Caco-2 (cell line): ENCODE data around the gene SLC6A8. TPM values are rescaled to one million over a fixed set of nuclear protein-coding genes. Genes with fewer than 3 reads are reported as not detected.

Experiments used
- BruUV-seq: library from RNA; stranded (reverse); fragments of 400-500 nt; replicated peaks from 2 replicates; lab custom pipeline; 2021; lab: Mats Ljungman, UMichigan
- CTCF ChIA-PET: fragments of 300-600 bp; sonication (Branson Sonifier 250); formaldehyde crosslinking; loops from one replicate; lab custom pipeline; 2022; ENCODE audit warnings: antibody characterized with exemption; lab: Charles Lee
- POLR2A ChIA-PET: fragments of 300-600 bp; sonication (Branson Sonifier 250); formaldehyde crosslinking; loops from one replicate; lab custom pipeline; 2022; ENCODE audit warnings: antibody characterized with exemption; lab: Charles Lee
- DNase-seq, 2 experiments: peaks; one replicate each; pipeline versions ENCODE4 v3.0.0 to v3.0.0-alpha.2; 2020 to 2022
- H3K27me3 ChIP-seq: replicated peaks from 2 replicates; pipeline ENCODE4 v1.6.0; 2011; ENCODE audit warnings: low read length; ENCODE audit not compliant: control insufficient read depth, insufficient read depth
- H3K36me3 ChIP-seq: 2 replicates; pipeline ENCODE4 v1.5.1; 2011; ENCODE audit warnings: low read length; ENCODE audit not compliant: control insufficient read depth, insufficient read depth
- H3K4me1 ChIP-seq: fragments of 250-450 bp; sonication (Bioruptor Pico); 2 replicates; pipeline ENCODE4 v1.5.1; 2020; ENCODE audit warnings: mild to moderate bottlenecking
- H3K4me3 ChIP-seq: 2 replicates; pipeline ENCODE4 v1.5.1; 2011; ENCODE audit warnings: low read depth, mild to moderate bottlenecking, control low read depth, low read length
- H3K9me3 ChIP-seq: fragments of 250-450 bp; sonication (Bioruptor Pico); 2 replicates; pipeline ENCODE4 v1.5.1; 2020; ENCODE audit warnings: mild to moderate bottlenecking, moderate library complexity
- H3K27ac Mint-ChIP-seq: one replicate; pipeline ENCODE4 v1.8.0; 2022; ENCODE audit warnings: mixed read lengths; ENCODE audit not compliant: unreplicated experiment
- H3K27me3 Mint-ChIP-seq: one replicate; pipeline ENCODE4 v1.8.0; 2022; ENCODE audit warnings: mixed read lengths; ENCODE audit not compliant: insufficient read depth, unreplicated experiment
- H3K36me3 Mint-ChIP-seq: one replicate; pipeline ENCODE4 v1.8.0; 2022; ENCODE audit warnings: mild to moderate bottlenecking, mixed read lengths; ENCODE audit not compliant: insufficient read depth, unreplicated experiment
- H3K4me1 Mint-ChIP-seq: one replicate; pipeline ENCODE4 v1.8.0; 2022; ENCODE audit warnings: low read depth, mixed read lengths; ENCODE audit not compliant: unreplicated experiment
- H3K4me3 Mint-ChIP-seq: one replicate; pipeline ENCODE4 v1.8.0; 2022; ENCODE audit warnings: mild to moderate bottlenecking, moderate library complexity, mixed read lengths; ENCODE audit not compliant: unreplicated experiment
- H3K9me3 Mint-ChIP-seq: one replicate; pipeline ENCODE4 v1.8.0; 2022; ENCODE audit warnings: mixed read lengths; ENCODE audit not compliant: unreplicated experiment
- intact Hi-C: fragments of 100-400 bp; cut with micrococcal nuclease; formaldehyde crosslinking; loops from one replicate; pipeline ENCODE4 v1.10.0; 2022; ENCODE audit not compliant: unreplicated experiment
- total RNA-seq: library from RNA; stranded (reverse); gene quantifications from 2 replicates; pipeline ENCODE4 v1.2.3, GENCODE V29; 2022
- TF ChIP-seq, protein P1 (sequence below), 2 experiments: fragments of 200-600 bp in 1 of 2; IDR thresholded peaks; 1 replicate in 1 of 2; 2 replicates in 1 of 2; pipeline versions ENCODE4 v1.5.1 to v1.8.0; 2011 to 2022; ENCODE audit warnings: antibody characterized with exemption in 1 of 2, control low read depth in 1 of 2, inconsistent platforms in 1 of 2, low read depth in 1 of 2, low read length in 1 of 2, mild to moderate bottlenecking in 1 of 2, moderate library complexity in 1 of 2; ENCODE audit not compliant: insufficient read depth in 1 of 2, severe bottlenecking in 1 of 2, unreplicated experiment in 1 of 2

Gene SLC6A8
- total RNA-seq, 1 experiment from 2014 or later: 8.8 TPM

DNA sequence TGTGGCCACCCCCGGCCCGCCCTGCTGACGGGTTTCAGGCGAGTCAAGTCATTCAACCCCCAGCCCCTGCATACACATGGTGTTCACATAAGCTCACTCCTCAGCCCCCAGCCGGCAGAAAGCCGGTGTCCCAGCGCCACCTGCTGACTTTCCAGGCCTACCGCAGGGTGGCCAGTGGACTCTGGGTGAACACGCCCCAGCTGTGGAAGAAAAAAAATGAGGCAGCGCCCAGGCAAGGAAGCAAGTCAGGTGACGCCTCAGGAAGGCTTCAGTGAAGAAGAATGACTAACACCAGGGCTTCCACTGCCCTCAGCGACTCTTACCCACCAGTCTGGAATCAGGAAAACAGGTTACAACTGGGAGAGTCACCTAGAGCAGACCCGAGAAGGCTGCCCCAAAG is 20.7 kb downstream of the SLC6A8 start:
- peak; percentile 81 to 83 for DNase-seq
- H3K27me3 ChIP-seq: no peaks in the 10 kb centered on the region
- Mint-ChIP-seq H3K27ac (peak overlapping the region; percentile 29), H3K27me3 (no peaks in the 10 kb centered on the region), H3K4me3 (no peak overlapping the region), H3K9me3 (no peaks in the 10 kb centered on the region), H3K36me3 (peaks cover 28% of the 10 kb centered on the region), H3K4me1 (peaks cover 8% of the 10 kb centered on the region)
- no peaks in the 10 kb centered on the region for H3K36me3 ChIP-seq
- intact Hi-C loops: loop anchor here (1.0 kb wide), 1 partner anchor 21 kb away; the partner anchor contains the start of gene SLC6A8
- POLR2A ChIA-PET: no interaction called here
- no peak overlapping the region for H3K4me3 ChIP-seq
- BruUV-seq: no TSS peak
- H3K4me1 ChIP-seq: no peaks in the 10 kb centered on the region
- CTCF ChIA-PET: interaction anchor here (1.0 kb wide), 3 partner anchors 21 to 169 kb away, joined by 3 to 13 read pairs (median 4); partner anchors contain the start of gene SLC6A8
- no peaks in the 10 kb centered on the region for H3K9me3 ChIP-seq
- TF ChIP-seq, protein P1, sequence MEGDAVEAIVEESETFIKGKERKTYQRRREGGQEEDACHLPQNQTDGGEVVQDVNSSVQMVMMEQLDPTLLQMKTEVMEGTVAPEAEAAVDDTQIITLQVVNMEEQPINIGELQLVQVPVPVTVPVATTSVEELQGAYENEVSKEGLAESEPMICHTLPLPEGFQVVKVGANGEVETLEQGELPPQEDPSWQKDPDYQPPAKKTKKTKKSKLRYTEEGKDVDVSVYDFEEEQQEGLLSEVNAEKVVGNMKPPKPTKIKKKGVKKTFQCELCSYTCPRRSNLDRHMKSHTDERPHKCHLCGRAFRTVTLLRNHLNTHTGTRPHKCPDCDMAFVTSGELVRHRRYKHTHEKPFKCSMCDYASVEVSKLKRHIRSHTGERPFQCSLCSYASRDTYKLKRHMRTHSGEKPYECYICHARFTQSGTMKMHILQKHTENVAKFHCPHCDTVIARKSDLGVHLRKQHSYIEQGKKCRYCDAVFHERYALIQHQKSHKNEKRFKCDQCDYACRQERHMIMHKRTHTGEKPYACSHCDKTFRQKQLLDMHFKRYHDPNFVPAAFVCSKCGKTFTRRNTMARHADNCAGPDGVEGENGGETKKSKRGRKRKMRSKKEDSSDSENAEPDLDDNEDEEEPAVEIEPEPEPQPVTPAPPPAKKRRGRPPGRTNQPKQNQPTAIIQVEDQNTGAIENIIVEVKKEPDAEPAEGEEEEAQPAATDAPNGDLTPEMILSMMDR (IDR thresholded peaks at IDR 0.05; ENCODE audit: insufficient read depth in 1 of 2, low read depth in 1 of 2, low read length in 1 of 2, severe bottlenecking in 1 of 2, unreplicated experiment in 1 of 2): peak in 1 of 2 experiments; percentile 78

DNA sequence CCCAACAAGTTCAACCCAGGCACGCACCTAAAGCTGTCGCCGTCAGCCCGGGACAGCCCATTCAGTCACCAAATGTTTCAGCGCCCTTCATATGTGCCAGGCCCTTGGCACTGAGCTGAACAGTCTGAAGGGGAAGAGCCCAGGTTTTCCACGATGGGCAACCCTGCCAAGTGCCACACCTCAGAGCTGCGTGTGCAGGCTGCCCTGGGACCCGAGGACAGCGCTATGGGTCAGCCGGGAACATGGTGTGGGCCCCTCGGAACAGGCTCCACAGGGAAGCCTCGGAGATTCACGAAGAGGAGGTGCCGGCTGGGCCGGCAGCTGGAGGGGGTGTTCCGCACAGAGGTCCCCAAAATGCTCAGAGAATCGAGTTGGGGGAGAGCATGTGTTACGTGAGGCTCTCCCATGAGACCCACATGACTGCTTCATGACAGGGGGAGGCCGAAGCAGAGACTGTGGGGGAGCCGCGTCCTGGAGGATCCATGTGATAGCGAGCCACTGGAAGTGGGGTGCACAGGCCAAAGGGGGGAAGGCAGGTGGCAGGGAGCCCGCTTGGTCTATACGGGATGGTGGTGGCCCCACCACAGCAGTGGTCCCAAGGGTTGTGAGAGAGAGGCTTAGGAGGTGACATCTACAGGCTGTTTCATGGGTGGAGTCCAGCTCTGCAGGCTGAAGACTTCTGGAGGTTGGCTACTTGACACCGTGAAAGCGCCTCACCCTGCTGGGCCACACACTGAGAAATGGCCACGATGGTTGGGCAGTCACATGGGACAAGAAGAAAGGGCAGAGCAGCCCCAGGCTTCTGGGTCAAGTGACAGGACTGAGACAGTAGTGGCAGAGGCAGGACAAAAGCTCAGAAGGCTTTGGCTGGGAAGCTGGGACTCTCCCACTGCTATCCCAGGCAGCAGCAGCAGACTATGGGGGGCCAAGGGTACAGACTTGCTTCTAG is 22.3 kb downstream of the SLC6A8 start:
- Histone ChIP-seq H3K9me3 (no peaks in the 10 kb centered on the region), H3K36me3 (no peaks in the 10 kb centered on the region), H3K4me3 (no peak overlapping the region), H3K27me3 (no peaks in the 10 kb centered on the region), H3K4me1 (no peaks in the 10 kb centered on the region)
- no TSS peak for BruUV-seq
- ChIA-PET CTCF (no interaction called here), POLR2A (no interaction called here)
- Mint-ChIP-seq H3K36me3 (peaks cover 29% of the 10 kb centered on the region), H3K4me3 (no peak overlapping the region), H3K4me1 (peaks cover 8% of the 10 kb centered on the region), H3K27ac (no peak overlapping the region), H3K27me3 (no peaks in the 10 kb centered on the region), H3K9me3 (no peaks in the 10 kb centered on the region)
- no peak for DNase-seq
- intact Hi-C loops: no loop called here
- TF ChIP-seq, protein P1 (IDR thresholded peaks at IDR 0.05; ENCODE audit: insufficient read depth in 1 of 2, low read depth in 1 of 2, low read length in 1 of 2, severe bottlenecking in 1 of 2, unreplicated experiment in 1 of 2): no peak

DNA sequence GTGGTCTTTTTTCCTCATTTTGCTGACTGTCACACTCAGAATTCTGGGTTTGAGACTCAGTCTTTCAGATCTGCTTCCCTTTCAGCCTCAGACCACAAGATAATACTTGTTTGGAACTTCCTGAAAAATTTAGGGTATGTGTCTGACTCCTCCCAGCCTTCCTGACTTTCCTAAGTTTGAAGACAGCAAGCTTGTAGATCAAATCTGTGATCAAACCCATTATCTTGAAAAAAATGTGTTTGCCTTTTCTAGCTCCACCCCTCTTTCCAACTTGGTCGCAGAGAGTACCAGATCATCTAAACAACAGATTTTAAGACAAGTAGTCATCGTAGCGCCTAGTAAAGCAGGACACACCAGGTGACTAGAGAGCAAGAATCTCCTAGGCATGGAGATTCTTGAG is 26.5 kb downstream of the SLC6A8 start:
- H3K4me1 Mint-ChIP-seq: peaks cover 8% of the 10 kb centered on the region
- CTCF ChIA-PET: no interaction called here
- no peak for DNase-seq
- H3K4me1 ChIP-seq: no peaks in the 10 kb centered on the region
- no peak overlapping the region for H3K27ac Mint-ChIP-seq
- H3K9me3 Mint-ChIP-seq: no peaks in the 10 kb centered on the region
- no peaks in the 10 kb centered on the region for H3K27me3 Mint-ChIP-seq
- TF ChIP-seq, protein P1 (IDR thresholded peaks at IDR 0.05; ENCODE audit: insufficient read depth in 1 of 2, low read depth in 1 of 2, low read length in 1 of 2, severe bottlenecking in 1 of 2, unreplicated experiment in 1 of 2): no peak
- intact Hi-C loops: no loop called here
- no peaks in the 10 kb centered on the region for H3K36me3 ChIP-seq
- POLR2A ChIA-PET: no interaction called here
- no peak overlapping the region for H3K4me3 Mint-ChIP-seq
- no TSS peak for BruUV-seq
- H3K9me3 ChIP-seq: no peaks in the 10 kb centered on the region
- peaks cover 33% of the 10 kb centered on the region for H3K36me3 Mint-ChIP-seq
- no peaks in the 10 kb centered on the region for H3K27me3 ChIP-seq
- no peak overlapping the region for H3K4me3 ChIP-seq
